MM.1S (cell line): ENCODE data around the gene HIPK3.

Experiments
- DNase-seq: peaks from one replicate; pipeline ENCODE4 v3.0.0-alpha.2; 2015
- H2AFZ ChIP-seq: fragments of 300-600 bp; sonication (generic); 2 replicates; pipeline ENCODE4 v1.6.0; 2016; ENCODE audit warnings: antibody characterized with exemption, low read length
- H3F3A ChIP-seq: fragments of 300-600 bp; sonication (generic); 2 replicates; pipeline ENCODE4 v1.6.1; 2016; ENCODE audit warnings: mild to moderate bottlenecking, antibody characterized with exemption, low read length, moderate library complexity, mixed read lengths; ENCODE audit not compliant: insufficient read depth
- H3K27ac ChIP-seq: fragments of 300-600 bp; sonication (generic); 2 replicates; pipeline ENCODE4 v1.5.1; 2016; ENCODE audit warnings: mild to moderate bottlenecking, low read length
- H3K27me3 ChIP-seq: fragments of 300-600 bp; sonication (generic); replicated peaks from 2 replicates; pipeline ENCODE4 v1.6.0; 2016; ENCODE audit warnings: low read length; ENCODE audit not compliant: insufficient read depth
- H3K36me3 ChIP-seq: fragments of 300-600 bp; sonication (generic); replicated peaks from 2 replicates; pipeline ENCODE4 v1.6.1; 2016; ENCODE audit warnings: mild to moderate bottlenecking, low read length, mixed read lengths; ENCODE audit not compliant: insufficient read depth
- H3K4me1 ChIP-seq: fragments of 300-600 bp; sonication (generic); 2 replicates; pipeline ENCODE4 v1.6.1; 2016; ENCODE audit warnings: low read length, mixed read lengths
- H3K4me2 ChIP-seq: fragments of 300-600 bp; sonication (generic); 2 replicates; pipeline ENCODE4 v1.6.0; 2016; ENCODE audit warnings: low read depth, low read length
- H3K4me3 ChIP-seq: fragments of 300-600 bp; sonication (generic); 2 replicates; pipeline ENCODE4 v1.5.1; 2016; ENCODE audit warnings: low read length, mixed read lengths
- H3K79me2 ChIP-seq: fragments of 300-600 bp; sonication (generic); 2 replicates; pipeline ENCODE4 v1.6.1; 2016; ENCODE audit warnings: mixed run types, low read length, mixed read lengths
- H3K9ac ChIP-seq: fragments of 300-600 bp; sonication (generic); 2 replicates; pipeline ENCODE4 v1.6.1; 2016; ENCODE audit warnings: low read length, mixed read lengths
- H3K9me2 ChIP-seq: fragments of 300-600 bp; sonication (generic); replicated peaks from 2 replicates; pipeline ENCODE4 v1.6.1; 2016; ENCODE audit warnings: mild to moderate bottlenecking, low read length, mixed read lengths; ENCODE audit not compliant: insufficient read depth
- H3K9me3 ChIP-seq: fragments of 300-600 bp; sonication (generic); replicated peaks from 2 replicates; pipeline ENCODE4 v1.6.1; 2016; ENCODE audit warnings: mild to moderate bottlenecking, low read length, mixed read lengths; ENCODE audit not compliant: insufficient read depth
- H4K20me1 ChIP-seq: fragments of 300-600 bp; sonication (generic); 2 replicates; pipeline ENCODE4 v1.6.1; 2016; ENCODE audit warnings: mild to moderate bottlenecking, low read length, moderate library complexity, mixed read lengths; ENCODE audit not compliant: insufficient read depth
- EZH2 ChIP-seq: fragments of 300-600 bp; sonication (generic); optimal IDR thresholded peaks from 2 replicates; pipeline ENCODE3; 2017; ENCODE audit warnings: low read depth, mild to moderate bottlenecking, antibody characterized with exemption, low read length, mixed read lengths
- EZH2phosphoT487 ChIP-seq: fragments of 300-600 bp; sonication (generic); IDR thresholded peaks from 2 replicates; pipeline ENCODE4 v1.6.1; 2018; ENCODE audit warnings: antibody characterized with exemption, low read length
- TF ChIP-seq, protein P1 (sequence below): fragments of 300-600 bp; sonication (generic); IDR thresholded peaks from 2 replicates; pipeline ENCODE4 v1.5.1; 2016; ENCODE audit warnings: antibody characterized with exemption, low read length, mixed read lengths

HIPK3 gene

GRCh38 chr11:33211153-33211552 lies 46.0 kb upstream of the HIPK3 start:
- Histone ChIP-seq H3K4me3 (no peak overlapping the region), H3K27ac (no peak overlapping the region), H3K27me3 (no peaks in the 10 kb centered on the region), H3K9me3 (no peaks in the 10 kb centered on the region), H3K36me3 (no peaks in the 10 kb centered on the region), H3K79me2 (no peaks in the 10 kb centered on the region), H3K9ac (no peak overlapping the region), H2AFZ (no peak overlapping the region), H3K4me2 (no peak overlapping the region), H3K9me2 (no peaks in the 10 kb centered on the region), H4K20me1 (no peaks in the 10 kb centered on the region), H3K4me1 (no peaks in the 10 kb centered on the region), H3F3A (no peaks in the 10 kb centered on the region)
- DNase-seq = no peak
- TF ChIP-seq EZH2 (no peak), EZH2phosphoT487 (no peak)
- TF ChIP-seq, protein P1, sequence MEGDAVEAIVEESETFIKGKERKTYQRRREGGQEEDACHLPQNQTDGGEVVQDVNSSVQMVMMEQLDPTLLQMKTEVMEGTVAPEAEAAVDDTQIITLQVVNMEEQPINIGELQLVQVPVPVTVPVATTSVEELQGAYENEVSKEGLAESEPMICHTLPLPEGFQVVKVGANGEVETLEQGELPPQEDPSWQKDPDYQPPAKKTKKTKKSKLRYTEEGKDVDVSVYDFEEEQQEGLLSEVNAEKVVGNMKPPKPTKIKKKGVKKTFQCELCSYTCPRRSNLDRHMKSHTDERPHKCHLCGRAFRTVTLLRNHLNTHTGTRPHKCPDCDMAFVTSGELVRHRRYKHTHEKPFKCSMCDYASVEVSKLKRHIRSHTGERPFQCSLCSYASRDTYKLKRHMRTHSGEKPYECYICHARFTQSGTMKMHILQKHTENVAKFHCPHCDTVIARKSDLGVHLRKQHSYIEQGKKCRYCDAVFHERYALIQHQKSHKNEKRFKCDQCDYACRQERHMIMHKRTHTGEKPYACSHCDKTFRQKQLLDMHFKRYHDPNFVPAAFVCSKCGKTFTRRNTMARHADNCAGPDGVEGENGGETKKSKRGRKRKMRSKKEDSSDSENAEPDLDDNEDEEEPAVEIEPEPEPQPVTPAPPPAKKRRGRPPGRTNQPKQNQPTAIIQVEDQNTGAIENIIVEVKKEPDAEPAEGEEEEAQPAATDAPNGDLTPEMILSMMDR = no peak

DNA sequence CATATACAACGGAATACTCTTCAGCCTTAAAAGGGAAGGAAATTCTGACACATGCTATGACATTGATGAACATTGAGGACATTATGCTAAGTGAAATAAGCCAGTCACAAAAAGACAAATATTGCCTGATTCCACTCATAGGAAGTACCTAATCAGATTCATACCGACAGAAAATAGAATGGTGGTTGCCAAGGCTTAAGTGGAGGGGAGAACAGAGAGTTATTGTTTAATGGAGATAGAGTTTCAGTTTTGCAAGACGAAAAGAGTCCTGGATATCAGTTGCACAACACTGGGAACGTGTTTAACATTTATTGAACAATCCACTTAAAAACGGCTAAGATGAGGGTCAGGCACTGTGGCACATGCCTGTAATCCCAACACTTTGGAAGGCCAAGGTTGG lies 45.6 kb upstream of the HIPK3 start:
- H3K9ac ChIP-seq = no peak overlapping the region
- H3K27ac ChIP-seq = no peak overlapping the region
- no peaks in the 10 kb centered on the region for H3K36me3 ChIP-seq
- no peak overlapping the region for H2AFZ ChIP-seq
- no peaks in the 10 kb centered on the region for H3K27me3 ChIP-seq
- no peak overlapping the region for H3K4me3 ChIP-seq
- H4K20me1 ChIP-seq = no peaks in the 10 kb centered on the region
- no peaks in the 10 kb centered on the region for H3K79me2 ChIP-seq
- no peaks in the 10 kb centered on the region for H3K9me3 ChIP-seq
- H3K9me2 ChIP-seq = no peaks in the 10 kb centered on the region
- no peak for DNase-seq
- H3K4me1 ChIP-seq = no peaks in the 10 kb centered on the region
- no peak overlapping the region for H3K4me2 ChIP-seq
- H3F3A ChIP-seq = no peaks in the 10 kb centered on the region
- TF ChIP-seq EZH2phosphoT487 (no peak), EZH2 (no peak)
- TF ChIP-seq, protein P1 = no peak

- DNase-seq = no peak
- no peak overlapping the region for H3K9ac ChIP-seq
These were observed 43.0 kb upstream of the HIPK3 start for GRCh38 chr11:33214187-33214586.

More at GRCh38 chr11:33214187-33214586, 43.0 kb upstream of the HIPK3 start:
- no peaks in the 10 kb centered on the region for H3K9me2 ChIP-seq
- no peaks in the 10 kb centered on the region for H3F3A ChIP-seq
- no peaks in the 10 kb centered on the region for H3K4me1 ChIP-seq
- H4K20me1 ChIP-seq = no peaks in the 10 kb centered on the region
- H3K9me3 ChIP-seq = no peaks in the 10 kb centered on the region
- H3K36me3 ChIP-seq = no peaks in the 10 kb centered on the region
- no peaks in the 10 kb centered on the region for H3K79me2 ChIP-seq
- TF ChIP-seq EZH2 = no peak
- TF ChIP-seq, protein P1 = no peak
- TF ChIP-seq EZH2phosphoT487 = no peak
- H3K27me3 ChIP-seq = no peaks in the 10 kb centered on the region
- H2AFZ ChIP-seq = no peak overlapping the region
- H3K27ac ChIP-seq = no peak overlapping the region
- H3K4me2 ChIP-seq = no peak overlapping the region
- no peak overlapping the region for H3K4me3 ChIP-seq
